Osteocyte (in vitro differentiated cells): Measurements from ENCODE around the gene RIN3. TPM values are rescaled to one million over a fixed set of nuclear protein-coding genes. Genes with fewer than 3 reads are reported as not detected.
A peak's percentile ranks its signal among the peaks of the same experiment; 100 is the strongest.

Source experiments
- DNase-seq: peaks from one replicate; pipeline ENCODE4 v3.0.0; 2021; ENCODE audit warnings: mixed read lengths; ENCODE audit not compliant: unreplicated experiment; ENCODE audit errors: extremely low spot score
- H3K27ac Mint-ChIP-seq: one replicate; pipeline ENCODE4 v1.8.0; 2021; ENCODE audit warnings: mild to moderate bottlenecking, mixed read lengths; ENCODE audit not compliant: unreplicated experiment
- H3K27me3 Mint-ChIP-seq: one replicate; pipeline ENCODE4 v1.8.0; 2021; ENCODE audit warnings: mixed read lengths; ENCODE audit not compliant: unreplicated experiment
- H3K36me3 Mint-ChIP-seq: one replicate; pipeline ENCODE4 v1.8.0; 2021; ENCODE audit warnings: mixed read lengths; ENCODE audit not compliant: unreplicated experiment
- H3K4me1 Mint-ChIP-seq: one replicate; pipeline ENCODE4 v1.8.0; 2021; ENCODE audit warnings: mixed read lengths; ENCODE audit not compliant: unreplicated experiment
- H3K4me3 Mint-ChIP-seq: one replicate; pipeline ENCODE4 v1.8.0; 2021; ENCODE audit warnings: mild to moderate bottlenecking, moderate library complexity, mixed read lengths; ENCODE audit not compliant: unreplicated experiment
- H3K9me3 Mint-ChIP-seq: one replicate; pipeline ENCODE4 v1.8.0; 2021; ENCODE audit warnings: mixed read lengths; ENCODE audit not compliant: unreplicated experiment
- CTCF ChIP-seq: fragments of 200-600 bp; sonication (generic); IDR thresholded peaks from 2 replicates; pipeline ENCODE4 v1.5.0; 2021; ENCODE audit warnings: antibody characterized with exemption, mild to moderate bottlenecking, moderate library complexity
- total RNA-seq: library from RNA; stranded (reverse); gene quantifications from 2 replicates; pipeline ENCODE4 v1.2.1, GENCODE V29; 2021

Gene RIN3
- total RNA-seq, 1 donor from 2014 or later = 26.7 TPM

GRCh38 chr14:92630367-92630766, 116.8 kb downstream of the RIN3 start:
- H3K4me3 Mint-ChIP-seq = no peak overlapping the region
- peaks cover 9% of the 10 kb centered on the region for H3K4me1 Mint-ChIP-seq
- H3K27me3 Mint-ChIP-seq = no peaks in the 10 kb centered on the region
- DNase-seq = no peak
- no peak overlapping the region for H3K27ac Mint-ChIP-seq
- H3K9me3 Mint-ChIP-seq = peaks cover 11% of the 10 kb centered on the region
- no peak for TF ChIP-seq CTCF
- H3K36me3 Mint-ChIP-seq = peaks cover 18% of the 10 kb centered on the region

- no peaks in the 10 kb centered on the region for H3K27me3 Mint-ChIP-seq
- DNase-seq = peak; percentile 76
- no peak overlapping the region for H3K4me3 Mint-ChIP-seq
- peaks cover 11% of the 10 kb centered on the region for H3K9me3 Mint-ChIP-seq
- H3K36me3 Mint-ChIP-seq = peaks cover 13% of the 10 kb centered on the region
- H3K27ac Mint-ChIP-seq = no peak overlapping the region
- TF ChIP-seq CTCF = no peak
- H3K4me1 Mint-ChIP-seq = peaks cover 7% of the 10 kb centered on the region
These were observed 117.5 kb downstream of the RIN3 start for GRCh38 chr14:92631098-92631497.

GRCh38 chr14:92632546-92633273, 119.1 kb downstream of the RIN3 start:
- peaks cover 16% of the 10 kb centered on the region for H3K4me1 Mint-ChIP-seq
- H3K36me3 Mint-ChIP-seq = peaks cover 4% of the 10 kb centered on the region
- no peak overlapping the region for H3K27ac Mint-ChIP-seq
- TF ChIP-seq CTCF = no peak
- DNase-seq = no peak
- no peaks in the 10 kb centered on the region for H3K27me3 Mint-ChIP-seq
- H3K4me3 Mint-ChIP-seq = no peak overlapping the region
- peaks cover 4% of the 10 kb centered on the region for H3K9me3 Mint-ChIP-seq

- H3K36me3 Mint-ChIP-seq = no peaks in the 10 kb centered on the region
- H3K4me3 Mint-ChIP-seq = no peak overlapping the region
- no peak for TF ChIP-seq CTCF
- H3K9me3 Mint-ChIP-seq = no peaks in the 10 kb centered on the region
- H3K27ac Mint-ChIP-seq = no peak overlapping the region
- no peaks in the 10 kb centered on the region for H3K27me3 Mint-ChIP-seq
- H3K4me1 Mint-ChIP-seq = peaks cover 18% of the 10 kb centered on the region
- no peak for DNase-seq
These were observed 119.7 kb downstream of the RIN3 start for GRCh38 chr14:92633274-92633616.

GRCh38 chr14:92633724-92634123, 120.1 kb downstream of the RIN3 start:
- TF ChIP-seq CTCF = no peak
- Mint-ChIP-seq H3K27me3 (no peaks in the 10 kb centered on the region), H3K4me1 (peaks cover 18% of the 10 kb centered on the region), H3K27ac (no peak overlapping the region), H3K36me3 (no peaks in the 10 kb centered on the region), H3K9me3 (no peaks in the 10 kb centered on the region), H3K4me3 (no peak overlapping the region)
- no peak for DNase-seq
